ENCODE data around the gene RAB24. TPM values are rescaled to one million over a fixed set of nuclear protein-coding genes. Genes with fewer than 3 reads are reported as not detected.

RAB24 gene
- total RNA-seq, 2 donors from 2014 or later = 23.8 to 35.2 TPM

GRCh38 chr5:177276886-177277285 lies 26.6 kb downstream of the RAB24 start:
- H3K27ac ChIP-seq = no peak overlapping the region
- no peak overlapping the region for H3K4me3 ChIP-seq
- no peaks in the 10 kb centered on the region for H3K9me3 ChIP-seq
- ATAC-seq (ENCODE audit: insufficient number of reproducible peaks, low FRiP score, low read depth) (no peak), DNase-seq (ENCODE audit: low spot score) (no peak)
- H3K27me3 ChIP-seq (replicated peaks; ENCODE audit: insufficient read depth) = no peaks in the 10 kb centered on the region
- TF ChIP-seq CTCF (IDR thresholded peaks at IDR 0.05) = no peak
- peaks cover 55% of the 10 kb centered on the region for H3K36me3 ChIP-seq
- no peaks in the 10 kb centered on the region for H3K4me1 ChIP-seq (ENCODE audit: control insufficient read depth in 1 of 2, low read depth in 2 of 2)

GRCh38 chr5:177275883-177276282 lies 27.6 kb downstream of the RAB24 start:
- peaks cover 53% of the 10 kb centered on the region for H3K36me3 ChIP-seq
- DNase-seq (ENCODE audit: low spot score) = no peak

GRCh38 chr5:177271113-177271512 lies 32.4 kb downstream of the RAB24 start:
- TF ChIP-seq CTCF (IDR thresholded peaks at IDR 0.05) = no peak
- ATAC-seq (ENCODE audit: insufficient number of reproducible peaks, low FRiP score, low read depth) (no peak), DNase-seq (ENCODE audit: low spot score) (no peak)
- Histone ChIP-seq H3K36me3 (peaks cover 48% of the 10 kb centered on the region), H3K4me3 (no peak overlapping the region), H3K27ac (no peak overlapping the region), H3K4me1 (ENCODE audit: control insufficient read depth in 1 of 2, low read depth in 2 of 2) (no peaks in the 10 kb centered on the region), H3K9me3 (no peaks in the 10 kb centered on the region), H3K27me3 (replicated peaks; ENCODE audit: insufficient read depth) (no peaks in the 10 kb centered on the region)

More at GRCh38 chr5:177275883-177276282, 27.6 kb downstream of the RAB24 start:
- Histone ChIP-seq H3K4me1 (ENCODE audit: control insufficient read depth in 1 of 2, low read depth in 2 of 2) (no peaks in the 10 kb centered on the region), H3K4me3 (no peak overlapping the region), H3K9me3 (no peaks in the 10 kb centered on the region), H3K27me3 (replicated peaks; ENCODE audit: insufficient read depth) (no peaks in the 10 kb centered on the region), H3K27ac (no peak overlapping the region)
- ATAC-seq (ENCODE audit: insufficient number of reproducible peaks, low FRiP score, low read depth) = no peak
- no peak for TF ChIP-seq CTCF (IDR thresholded peaks at IDR 0.05)

GRCh38 chr5:177270653-177271052 lies 32.9 kb downstream of the RAB24 start:
- H3K36me3 ChIP-seq = peaks cover 52% of the 10 kb centered on the region
- no peak for TF ChIP-seq CTCF (IDR thresholded peaks at IDR 0.05)
- no peaks in the 10 kb centered on the region for H3K27me3 ChIP-seq (replicated peaks; ENCODE audit: insufficient read depth)
- no peak overlapping the region for H3K4me3 ChIP-seq
- no peaks in the 10 kb centered on the region for H3K9me3 ChIP-seq
- H3K4me1 ChIP-seq (ENCODE audit: control insufficient read depth in 1 of 2, low read depth in 2 of 2) = no peaks in the 10 kb centered on the region
- H3K27ac ChIP-seq = no peak overlapping the region
- ATAC-seq (ENCODE audit: insufficient number of reproducible peaks, low FRiP score, low read depth) (no peak), DNase-seq (ENCODE audit: low spot score) (no peak)

GRCh38 chr5:177269976-177270375 lies 33.5 kb downstream of the RAB24 start:
- no peak for TF ChIP-seq CTCF (IDR thresholded peaks at IDR 0.05)
- Histone ChIP-seq H3K36me3 (peaks cover 53% of the 10 kb centered on the region), H3K9me3 (no peaks in the 10 kb centered on the region), H3K27ac (no peak overlapping the region), H3K4me1 (ENCODE audit: control insufficient read depth in 1 of 2, low read depth in 2 of 2) (no peaks in the 10 kb centered on the region), H3K27me3 (replicated peaks; ENCODE audit: insufficient read depth) (no peaks in the 10 kb centered on the region), H3K4me3 (no peak overlapping the region)
- no peak for DNase-seq (ENCODE audit: low spot score)
- ATAC-seq (ENCODE audit: insufficient number of reproducible peaks, low FRiP score, low read depth) = no peak
